Measurements from ENCODE around the gene CFHR5. TPM values are rescaled to one million over a fixed set of nuclear protein-coding genes. Genes with fewer than 3 reads are reported as not detected.

CFHR5 gene
- total and polyA plus RNA-seq, 7 donors: not detected

DNA sequence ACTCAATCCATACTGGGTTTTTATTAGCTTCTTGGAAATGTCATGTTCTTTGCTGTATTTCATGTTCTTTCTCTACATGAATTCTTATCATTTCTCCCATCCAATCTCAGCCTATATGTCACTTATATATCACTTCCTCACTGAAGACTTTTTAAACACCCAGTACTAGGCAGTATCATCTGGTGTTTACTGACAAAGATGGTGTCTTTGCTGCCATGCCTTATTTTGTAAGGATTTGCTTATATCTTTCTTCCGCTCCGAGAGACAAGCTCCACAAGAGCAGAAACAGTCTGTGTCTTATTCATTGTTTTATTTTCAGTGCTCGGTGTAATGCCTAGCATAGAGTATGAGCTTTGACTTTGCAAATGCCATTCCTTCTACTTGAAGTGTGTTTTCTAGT lies 59.5 kb downstream of the CFHR5 start:
- TF ChIP-seq, protein P1, sequence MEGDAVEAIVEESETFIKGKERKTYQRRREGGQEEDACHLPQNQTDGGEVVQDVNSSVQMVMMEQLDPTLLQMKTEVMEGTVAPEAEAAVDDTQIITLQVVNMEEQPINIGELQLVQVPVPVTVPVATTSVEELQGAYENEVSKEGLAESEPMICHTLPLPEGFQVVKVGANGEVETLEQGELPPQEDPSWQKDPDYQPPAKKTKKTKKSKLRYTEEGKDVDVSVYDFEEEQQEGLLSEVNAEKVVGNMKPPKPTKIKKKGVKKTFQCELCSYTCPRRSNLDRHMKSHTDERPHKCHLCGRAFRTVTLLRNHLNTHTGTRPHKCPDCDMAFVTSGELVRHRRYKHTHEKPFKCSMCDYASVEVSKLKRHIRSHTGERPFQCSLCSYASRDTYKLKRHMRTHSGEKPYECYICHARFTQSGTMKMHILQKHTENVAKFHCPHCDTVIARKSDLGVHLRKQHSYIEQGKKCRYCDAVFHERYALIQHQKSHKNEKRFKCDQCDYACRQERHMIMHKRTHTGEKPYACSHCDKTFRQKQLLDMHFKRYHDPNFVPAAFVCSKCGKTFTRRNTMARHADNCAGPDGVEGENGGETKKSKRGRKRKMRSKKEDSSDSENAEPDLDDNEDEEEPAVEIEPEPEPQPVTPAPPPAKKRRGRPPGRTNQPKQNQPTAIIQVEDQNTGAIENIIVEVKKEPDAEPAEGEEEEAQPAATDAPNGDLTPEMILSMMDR (IDR thresholded peaks at IDR 0.05): no peak
- Histone ChIP-seq H3K4me3 (no peak overlapping the region), H3K36me3 (ENCODE audit: insufficient read depth in 1 of 2, low read depth in 1 of 2) (no peaks in the 10 kb centered on the region), H3K4me1 (no peaks in the 10 kb centered on the region), H3K27me3 (ENCODE audit: insufficient read depth in 3 of 3, low read length in 2 of 3) (no peaks in the 10 kb centered on the region), H3K27ac (no peak overlapping the region), H3K9me3 (no peaks in the 10 kb centered on the region)
- WGBS, 3 donors: 95 to 99% (median 95%) methylated on average over 3 of the region's 3 CpGs
- DNase-seq (no peak), ATAC-seq (no peak)
- intact Hi-C loops (cut with DNase I): no loop called here

DNA sequence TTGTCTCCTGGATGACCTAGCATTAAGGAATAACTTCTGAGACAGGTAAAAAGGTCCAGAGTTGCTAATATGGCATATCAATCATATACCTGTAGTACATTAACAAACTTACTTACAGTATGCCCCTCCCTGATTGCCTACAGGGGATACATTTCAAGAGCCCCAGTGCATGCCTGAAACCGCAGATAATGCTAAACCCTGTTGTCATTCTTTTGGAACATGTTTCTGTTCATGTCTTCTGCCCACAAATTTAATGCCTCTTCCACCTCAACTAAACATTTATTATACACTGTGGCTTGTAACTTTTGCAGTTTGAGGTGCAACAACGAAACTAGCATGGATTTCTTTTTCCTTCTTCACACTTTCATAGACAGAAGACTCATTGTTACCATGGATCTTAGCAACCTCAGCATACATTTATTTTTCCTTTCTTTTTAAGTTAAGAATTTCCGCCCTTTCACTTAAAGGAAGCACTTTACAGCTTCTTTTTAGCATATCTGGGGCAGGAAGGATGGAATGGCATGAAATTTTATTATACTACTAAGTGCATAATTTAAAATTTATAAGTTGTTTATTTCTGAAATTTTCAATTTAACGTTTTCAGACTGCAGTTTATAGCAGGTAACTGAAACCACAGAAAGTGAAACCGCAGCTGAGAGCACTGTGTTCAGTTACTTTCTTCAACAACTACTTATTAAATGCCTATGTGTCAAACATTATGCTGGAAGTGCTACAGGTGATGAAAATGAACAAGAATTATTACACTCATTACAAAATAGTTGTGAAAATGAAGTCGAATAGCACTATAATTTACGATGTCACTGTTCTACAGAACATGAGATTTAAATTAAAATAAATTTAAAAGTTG lies 64.4 kb downstream of the CFHR5 start:
- Histone ChIP-seq H3K36me3 (ENCODE audit: insufficient read depth in 1 of 2, low read depth in 1 of 2) (no peaks in the 10 kb centered on the region), H3K4me3 (no peak overlapping the region), H3K27ac (no peak overlapping the region), H3K9me3 (no peaks in the 10 kb centered on the region), H3K27me3 (ENCODE audit: insufficient read depth in 3 of 3, low read length in 2 of 3) (no peaks in the 10 kb centered on the region), H3K4me1 (no peaks in the 10 kb centered on the region)
- DNase-seq (no peak), ATAC-seq (no peak)
- TF ChIP-seq, protein P1 (IDR thresholded peaks at IDR 0.05): no peak
- intact Hi-C loops (cut with DNase I): no loop called here
- WGBS, 3 donors: 70 to 73% (median 73%) methylated on average over 7 of the region's 7 CpGs

- Histone ChIP-seq H3K27me3 (ENCODE audit: insufficient read depth in 3 of 3, low read length in 2 of 3) (no peaks in the 10 kb centered on the region), H3K4me3 (no peak overlapping the region), H3K36me3 (ENCODE audit: insufficient read depth in 1 of 2, low read depth in 1 of 2) (no peaks in the 10 kb centered on the region), H3K27ac (no peak overlapping the region), H3K4me1 (no peaks in the 10 kb centered on the region), H3K9me3 (no peaks in the 10 kb centered on the region)
- ATAC-seq: no peak
- 66 to 89% (median 73%) methylated on average over 2 to 4 of the region's 4 CpGs for WGBS, 3 donors
- TF ChIP-seq, protein P1 (IDR thresholded peaks at IDR 0.05): no peak
- intact Hi-C loops (cut with DNase I): no loop called here
- no peak for DNase-seq
Measured at GRCh38 chr1:197042676-197043341, 65.5 kb downstream of the CFHR5 start.

DNA sequence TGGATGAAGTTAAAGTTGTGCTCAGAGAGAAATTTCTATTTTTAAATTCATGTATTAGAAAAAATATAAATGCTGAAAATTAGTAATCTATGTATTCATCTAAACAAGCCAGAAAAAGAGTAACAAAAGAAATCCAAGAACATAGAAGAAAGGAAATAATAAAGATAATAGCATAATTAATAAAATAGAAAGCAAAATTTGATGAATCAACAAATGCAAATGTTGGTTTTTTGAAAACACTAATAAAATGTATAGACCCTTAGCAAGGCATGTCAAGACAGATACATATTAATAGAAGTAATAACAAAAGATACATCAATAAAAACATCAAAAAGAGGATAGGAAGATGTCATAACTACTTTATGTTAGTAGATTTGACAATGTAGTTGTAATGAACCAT lies 71.7 kb downstream of the CFHR5 start:
- ATAC-seq: no peak
- no peaks in the 10 kb centered on the region for H3K9me3 ChIP-seq
- no peaks in the 10 kb centered on the region for H3K4me1 ChIP-seq
- no peaks in the 10 kb centered on the region for H3K36me3 ChIP-seq (ENCODE audit: insufficient read depth in 1 of 2, low read depth in 1 of 2)
- no peak overlapping the region for H3K27ac ChIP-seq
- DNase-seq: no peak
- H3K27me3 ChIP-seq (ENCODE audit: insufficient read depth in 3 of 3, low read length in 2 of 3): no peaks in the 10 kb centered on the region
- TF ChIP-seq, protein P1 (IDR thresholded peaks at IDR 0.05): no peak
- no peak overlapping the region for H3K4me3 ChIP-seq
- intact Hi-C loops (cut with DNase I): no loop called here

Other genes starting within 250 kb of the CFHR5 start
- gene CFHR3, start 202.7 kb upstream of the CFHR5 start, total RNA-seq: under 1 TPM in 1 of 4 donors, not detected in 3; 0.11 TPM
- under 1 TPM in 2 of 3 donors, not detected in 1; 0.09 to 0.16 TPM for gene CFHR3, start 202.7 kb upstream of the CFHR5 start, polyA plus RNA-seq
- not detected for gene CFHR1, start 157.8 kb upstream of the CFHR5 start, total RNA-seq
- gene CFHR1, start 157.8 kb upstream of the CFHR5 start, polyA plus RNA-seq: under 1 TPM in 1 of 3 donors, not detected in 2; 0.12 TPM
- gene CFHR4, start 89.5 kb upstream of the CFHR5 start, total RNA-seq: not detected
- gene CFHR4, start 89.5 kb upstream of the CFHR5 start, polyA plus RNA-seq: not detected
- gene CFHR2, start 33.8 kb upstream of the CFHR5 start, total RNA-seq: not detected
- gene CFHR2, start 33.8 kb upstream of the CFHR5 start, polyA plus RNA-seq: not detected
- not detected for gene F13B, start 89.7 kb downstream of the CFHR5 start, total RNA-seq
- gene F13B, start 89.7 kb downstream of the CFHR5 start, polyA plus RNA-seq: not detected
- under 1 TPM; 0.09 to 0.24 (median 0.13) TPM for gene ASPM, start 169.1 kb downstream of the CFHR5 start, total RNA-seq
- under 1 TPM in 2 of 3 donors, not detected in 1; 0.03 to 0.14 TPM for gene ASPM, start 169.1 kb downstream of the CFHR5 start, polyA plus RNA-seq
- gene ZBTB41, start 223.7 kb downstream of the CFHR5 start, total RNA-seq: 10 to 100 TPM in 1 of 4 donors, 1 to 10 TPM in 3; 7.1 to 10.6 (median 8.9) TPM
- 1 to 10 TPM; 2.8 to 9.8 (median 3.7) TPM for gene ZBTB41, start 223.7 kb downstream of the CFHR5 start, polyA plus RNA-seq